NB4 (cell line): ENCODE measurements around the gene GNG2.

Experiments used
- POLR2A ChIP-seq: IDR thresholded peaks from 2 replicates; pipeline ENCODE4 v1.6.1; 2011; ENCODE audit warnings: mild to moderate bottlenecking; ENCODE audit not compliant: insufficient read length; ENCODE audit errors: extremely low read depth
- TF ChIP-seq, protein P1 (sequence below): IDR thresholded peaks from one replicate; pipeline ENCODE4 v1.5.1; 2012; ENCODE audit warnings: low read depth, low read length
- TF ChIP-seq, protein P2 (sequence below): IDR thresholded peaks from 2 replicates; pipeline ENCODE4 v1.6.1; 2011; ENCODE audit warnings: low read depth, low read length

- TF ChIP-seq, protein P1, sequence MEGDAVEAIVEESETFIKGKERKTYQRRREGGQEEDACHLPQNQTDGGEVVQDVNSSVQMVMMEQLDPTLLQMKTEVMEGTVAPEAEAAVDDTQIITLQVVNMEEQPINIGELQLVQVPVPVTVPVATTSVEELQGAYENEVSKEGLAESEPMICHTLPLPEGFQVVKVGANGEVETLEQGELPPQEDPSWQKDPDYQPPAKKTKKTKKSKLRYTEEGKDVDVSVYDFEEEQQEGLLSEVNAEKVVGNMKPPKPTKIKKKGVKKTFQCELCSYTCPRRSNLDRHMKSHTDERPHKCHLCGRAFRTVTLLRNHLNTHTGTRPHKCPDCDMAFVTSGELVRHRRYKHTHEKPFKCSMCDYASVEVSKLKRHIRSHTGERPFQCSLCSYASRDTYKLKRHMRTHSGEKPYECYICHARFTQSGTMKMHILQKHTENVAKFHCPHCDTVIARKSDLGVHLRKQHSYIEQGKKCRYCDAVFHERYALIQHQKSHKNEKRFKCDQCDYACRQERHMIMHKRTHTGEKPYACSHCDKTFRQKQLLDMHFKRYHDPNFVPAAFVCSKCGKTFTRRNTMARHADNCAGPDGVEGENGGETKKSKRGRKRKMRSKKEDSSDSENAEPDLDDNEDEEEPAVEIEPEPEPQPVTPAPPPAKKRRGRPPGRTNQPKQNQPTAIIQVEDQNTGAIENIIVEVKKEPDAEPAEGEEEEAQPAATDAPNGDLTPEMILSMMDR, result no peak
- TF ChIP-seq, protein P2, sequence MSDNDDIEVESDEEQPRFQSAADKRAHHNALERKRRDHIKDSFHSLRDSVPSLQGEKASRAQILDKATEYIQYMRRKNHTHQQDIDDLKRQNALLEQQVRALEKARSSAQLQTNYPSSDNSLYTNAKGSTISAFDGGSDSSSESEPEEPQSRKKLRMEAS, result no peak
- TF ChIP-seq POLR2A, result no peak
Observed at GRCh38 chr14:51871846-51872245, 11.4 kb downstream of the GNG2 start.
